Measurements from ENCODE around the gene SRSF4. TPM values are rescaled to one million over a fixed set of nuclear protein-coding genes. Genes with fewer than 3 reads are reported as not detected.

Gene SRSF4
- 33.3 and 38.1 TPM in 2 replicates for total RNA-seq

DNA sequence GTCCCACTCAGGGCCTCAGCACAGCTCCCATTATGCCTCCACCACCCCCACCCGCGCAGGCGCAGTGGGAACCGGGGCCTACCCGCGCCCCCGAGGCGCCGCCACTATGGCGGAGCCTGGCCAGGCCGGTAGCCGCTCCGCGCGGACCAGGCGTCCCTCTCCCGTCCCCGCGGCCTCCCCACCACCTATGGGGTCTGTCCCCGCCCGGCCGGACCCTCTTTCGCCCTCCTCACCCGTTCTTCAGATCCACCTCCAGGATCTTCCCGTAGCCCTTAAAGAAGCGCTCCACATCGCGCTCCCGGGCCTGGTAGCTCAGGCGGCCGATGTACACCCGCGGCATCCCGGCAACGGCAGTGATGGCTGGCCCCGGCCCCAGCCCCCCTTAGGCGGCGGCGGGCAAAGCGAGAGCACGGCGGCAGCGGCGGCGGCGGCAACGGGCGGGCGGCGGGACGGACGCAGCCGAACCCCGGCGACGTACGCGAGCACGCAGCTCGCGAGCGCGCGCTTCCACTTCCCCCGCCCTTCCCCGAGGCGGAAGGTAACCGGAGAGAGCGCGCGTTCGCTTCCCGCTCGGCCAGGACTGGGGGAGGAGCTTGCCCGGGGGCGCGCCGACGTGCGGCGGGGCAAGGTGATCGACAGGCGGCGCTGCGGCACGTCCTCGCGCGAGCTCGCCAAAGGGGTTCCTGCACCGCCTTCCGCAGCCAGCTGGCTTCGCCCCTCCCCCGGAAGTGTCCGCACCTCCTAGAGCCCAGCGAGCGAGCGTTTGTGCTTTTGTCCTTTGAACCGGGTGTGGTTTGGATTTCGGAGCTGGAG is at the start of gene SRSF4:
Gene SRSF4 (minus strand): TSS at position 488 of the 813 bp plus-strand sequence. CDS start 148 bp downstream, at position 340.

DNA sequence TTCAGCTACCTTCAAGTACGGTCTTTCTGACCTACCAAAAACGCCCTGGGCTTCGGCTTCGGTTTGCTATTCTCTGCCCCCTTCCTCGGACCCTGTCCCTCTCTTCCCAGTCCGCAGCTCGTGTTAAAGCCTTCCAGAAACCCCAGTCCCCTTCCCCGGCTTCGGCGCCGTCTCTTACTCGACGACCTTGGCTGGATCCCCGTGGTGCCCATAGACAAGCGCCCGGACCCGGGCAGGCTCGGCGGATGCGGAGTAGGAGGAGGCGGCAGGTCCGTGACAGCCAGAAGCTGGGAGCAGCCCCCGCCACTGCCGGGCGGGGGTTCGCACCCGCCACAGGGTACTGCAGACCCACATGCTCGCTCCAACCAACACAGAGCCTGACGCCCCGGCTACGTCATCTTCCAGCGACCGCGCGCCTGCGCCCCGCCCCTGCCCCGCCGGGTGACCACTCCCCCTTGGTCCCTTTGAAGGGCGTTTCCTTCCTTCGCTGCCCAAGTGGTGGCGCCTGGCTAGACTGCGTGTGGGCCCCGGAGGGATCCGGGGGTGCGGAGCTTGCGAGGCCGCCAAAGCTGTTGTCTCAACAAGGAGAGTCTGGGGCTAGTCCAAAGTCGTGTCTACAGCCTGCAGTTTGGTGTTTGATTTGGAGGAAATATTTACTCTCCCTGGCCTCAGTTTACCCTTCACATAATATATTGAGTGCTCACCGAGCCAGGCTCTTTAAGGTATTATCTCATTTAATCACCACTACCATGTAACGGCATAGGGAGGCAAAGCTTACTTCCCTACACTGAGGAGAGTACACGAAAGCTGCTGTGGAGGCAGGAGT is 49.1 kb upstream of the SRSF4 start, which contains the start of gene MECR:
Gene MECR (minus strand): TSS at position 382 of the 826 bp plus-strand sequence. CDS start 28 bp downstream, at position 354.

GRCh38 chr1:29123887-29124365 is 57.8 kb downstream of the SRSF4 start, which contains the start of gene TMEM200B:
Gene TMEM200B, minus strand, starts transcription at chr1:29123903. Its CDS starts 2,075 bp downstream, at chr1:29121828.

Other genes with a start within 250 kb of the SRSF4 start
- 0.26 and 0.33 TPM in 2 replicates for gene TMEM200B, start 58.0 kb downstream of the SRSF4 start, total RNA-seq
- gene MECR, start 49.0 kb upstream of the SRSF4 start, total RNA-seq = 9.5 and 15.2 TPM in 2 replicates
- 1.2 and 2.5 TPM in 2 replicates for gene PTPRU, start 54.6 kb upstream of the SRSF4 start, total RNA-seq

Measured in dermis lymphatic vessel endothelial cell (primary cell).